ENCODE results near the gene DTX1. TPM values are rescaled to one million over a fixed set of nuclear protein-coding genes. Genes with fewer than 3 reads are reported as not detected.

The DTX1 gene
- total RNA-seq, 1 donor from 2014 or later = 1.8 TPM

GRCh38 chr12:113054948-113055486 lies 1.5 kb upstream of the DTX1 start:
- TF ChIP-seq CTCF (IDR thresholded peaks at IDR 0.05; ENCODE audit: unreplicated experiment) = no peak
- Mint-ChIP-seq H3K27me3 (peaks cover 69% of the 10 kb centered on the region), H3K4me3 (ENCODE audit: low read depth) (no peak overlapping the region), H3K36me3 (ENCODE audit: insufficient read depth) (no peaks in the 10 kb centered on the region), H3K4me1 (ENCODE audit: low read depth) (no peaks in the 10 kb centered on the region), H3K27ac (no peak overlapping the region), H3K9me3 (ENCODE audit: low read depth) (no peaks in the 10 kb centered on the region)
- DNase-seq (ENCODE audit: low spot score, unreplicated experiment) = no peak

- no peak for DNase-seq (ENCODE audit: low spot score, unreplicated experiment)
- H3K27me3 Mint-ChIP-seq = peaks cover 61% of the 10 kb centered on the region
- no peaks in the 10 kb centered on the region for H3K36me3 Mint-ChIP-seq (ENCODE audit: insufficient read depth)
- no peaks in the 10 kb centered on the region for H3K9me3 Mint-ChIP-seq (ENCODE audit: low read depth)
- no peak for TF ChIP-seq CTCF (IDR thresholded peaks at IDR 0.05; ENCODE audit: unreplicated experiment)
- H3K4me3 Mint-ChIP-seq (ENCODE audit: low read depth) = peak overlapping the region; percentile 55
- no peaks in the 10 kb centered on the region for H3K4me1 Mint-ChIP-seq (ENCODE audit: low read depth)
- H3K27ac Mint-ChIP-seq = no peak overlapping the region
These were observed 743 bp upstream of the DTX1 start for GRCh38 chr12:113055594-113056380.

- no peaks in the 10 kb centered on the region for H3K4me1 Mint-ChIP-seq (ENCODE audit: low read depth)
- no peak for TF ChIP-seq CTCF (IDR thresholded peaks at IDR 0.05; ENCODE audit: unreplicated experiment)
- no peak overlapping the region for H3K27ac Mint-ChIP-seq
- peak overlapping the region; percentile 55 for H3K4me3 Mint-ChIP-seq (ENCODE audit: low read depth)
- no peaks in the 10 kb centered on the region for H3K36me3 Mint-ChIP-seq (ENCODE audit: insufficient read depth)
- H3K27me3 Mint-ChIP-seq = peaks cover 56% of the 10 kb centered on the region
- no peak for DNase-seq (ENCODE audit: low spot score, unreplicated experiment)
- H3K9me3 Mint-ChIP-seq (ENCODE audit: low read depth) = no peaks in the 10 kb centered on the region
These were observed 224 bp upstream of the DTX1 start for GRCh38 chr12:113056381-113056630.

- H3K9me3 Mint-ChIP-seq (ENCODE audit: low read depth) = no peaks in the 10 kb centered on the region
- H3K4me1 Mint-ChIP-seq (ENCODE audit: low read depth) = no peaks in the 10 kb centered on the region
- no peaks in the 10 kb centered on the region for H3K36me3 Mint-ChIP-seq (ENCODE audit: insufficient read depth)
- no peak for DNase-seq (ENCODE audit: low spot score, unreplicated experiment)
- TF ChIP-seq CTCF (IDR thresholded peaks at IDR 0.05; ENCODE audit: unreplicated experiment) = no peak
- peaks cover 47% of the 10 kb centered on the region for H3K27me3 Mint-ChIP-seq
- peak overlapping the region; percentile 29 for H3K4me3 Mint-ChIP-seq (ENCODE audit: low read depth)
- no peak overlapping the region for H3K27ac Mint-ChIP-seq
These were observed 1.3 kb downstream of the DTX1 start for GRCh38 chr12:113057565-113058485.

- Mint-ChIP-seq H3K4me3 (ENCODE audit: low read depth) (no peak overlapping the region), H3K4me1 (ENCODE audit: low read depth) (no peaks in the 10 kb centered on the region), H3K36me3 (ENCODE audit: insufficient read depth) (no peaks in the 10 kb centered on the region), H3K9me3 (ENCODE audit: low read depth) (no peaks in the 10 kb centered on the region), H3K27me3 (peaks cover 39% of the 10 kb centered on the region), H3K27ac (no peak overlapping the region)
- no peak for DNase-seq (ENCODE audit: low spot score, unreplicated experiment)
- TF ChIP-seq CTCF (IDR thresholded peaks at IDR 0.05; ENCODE audit: unreplicated experiment) = no peak
These were observed 2.0 kb downstream of the DTX1 start for GRCh38 chr12:113058553-113058952.

All from progenitor cell of endocrine pancreas (in vitro differentiated cells).